GM19240 (cell line): ENCODE data around the gene CDKAL1.
"Not testable (repeated sequence)": the region's sequence is repeated elsewhere in the genome, so short reads cannot be mapped to it uniquely, and the experiment has no call there.

Source experiments
- DNase-seq: peaks from one replicate; pipeline ENCODE4 v3.0.0; 2011; ENCODE audit warnings: low spot score; ENCODE audit not compliant: insufficient read length

Gene CDKAL1

GRCh38 chr6:20830576-20830975 is 296.3 kb downstream of the CDKAL1 start:
- DNase-seq: no peak

DNA sequence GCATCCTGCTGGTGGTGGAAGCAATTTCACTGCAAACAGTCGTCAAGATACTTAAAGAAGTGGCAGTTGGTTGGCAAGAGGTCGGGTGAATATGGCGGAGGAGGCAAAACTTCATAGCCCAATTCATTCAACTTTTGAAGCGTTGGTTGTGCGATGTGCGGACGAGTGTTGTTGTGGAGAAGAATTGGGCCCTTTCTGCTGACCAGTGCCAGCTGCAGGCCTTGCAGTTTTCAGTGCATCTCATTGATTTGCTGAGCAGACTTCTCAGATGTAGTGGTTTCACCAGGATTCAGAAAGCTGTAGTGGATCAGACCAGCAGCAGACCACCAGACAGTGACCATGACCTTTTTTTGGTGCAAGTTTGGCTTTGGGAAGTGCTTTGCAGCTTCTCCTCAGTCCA is 297.0 kb downstream of the CDKAL1 start:
- not testable (repeated sequence) for DNase-seq

GRCh38 chr6:20833881-20834515 is 299.7 kb downstream of the CDKAL1 start:
- no peak for DNase-seq

DNA sequence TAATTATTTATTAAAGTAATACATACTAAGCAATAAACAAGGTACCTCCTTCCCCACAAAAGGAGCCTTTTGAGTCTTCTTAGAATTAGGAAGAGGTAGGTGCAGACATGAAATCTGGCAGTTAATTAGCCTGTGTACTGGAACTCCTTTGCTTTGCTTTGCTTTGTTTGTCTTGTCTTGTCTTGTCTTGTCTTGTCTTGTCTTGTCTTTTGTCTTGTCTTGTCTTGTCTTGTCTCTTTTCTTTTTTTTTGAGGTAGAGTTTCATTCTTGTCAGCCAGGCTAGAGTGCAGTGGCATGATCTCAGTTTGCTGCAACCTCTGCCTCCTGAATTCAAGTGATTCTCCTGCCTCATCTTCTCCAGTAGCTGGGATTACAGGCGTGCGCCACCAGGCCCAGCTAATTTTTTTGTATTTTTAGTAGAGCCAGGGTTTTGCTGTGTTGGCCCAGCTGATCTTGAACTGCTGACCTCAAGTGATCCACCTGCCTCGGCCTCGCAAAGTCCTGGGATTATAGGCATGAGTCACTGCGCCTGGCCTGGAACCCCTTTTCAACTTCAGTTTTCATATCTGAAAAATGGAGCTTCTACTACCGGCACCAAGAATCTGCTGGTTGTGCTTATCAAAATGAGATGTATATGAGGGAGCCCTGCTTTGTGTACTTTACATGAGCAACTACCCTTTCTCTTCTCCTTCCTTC is 301.2 kb downstream of the CDKAL1 start:
- no peak for DNase-seq

DNA sequence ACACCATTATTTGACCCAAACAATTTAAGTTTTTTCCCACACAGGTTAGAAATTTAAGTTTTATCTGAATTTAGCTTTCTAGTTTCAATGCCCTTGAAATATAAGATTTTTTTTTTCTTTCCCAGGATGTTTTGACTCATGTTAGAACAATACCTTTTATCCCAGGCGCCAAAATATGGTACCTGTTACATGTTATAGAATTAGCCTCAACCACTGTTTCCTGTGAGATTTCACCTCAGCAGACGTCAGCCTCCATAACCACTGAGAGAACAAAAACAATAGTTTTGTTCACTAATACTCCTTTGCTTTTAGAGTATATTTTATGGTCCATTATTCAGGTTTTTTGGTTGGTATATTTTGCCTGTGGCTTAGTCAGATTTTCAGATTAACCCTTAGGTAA is 302.9 kb downstream of the CDKAL1 start:
- DNase-seq: no peak

DNA sequence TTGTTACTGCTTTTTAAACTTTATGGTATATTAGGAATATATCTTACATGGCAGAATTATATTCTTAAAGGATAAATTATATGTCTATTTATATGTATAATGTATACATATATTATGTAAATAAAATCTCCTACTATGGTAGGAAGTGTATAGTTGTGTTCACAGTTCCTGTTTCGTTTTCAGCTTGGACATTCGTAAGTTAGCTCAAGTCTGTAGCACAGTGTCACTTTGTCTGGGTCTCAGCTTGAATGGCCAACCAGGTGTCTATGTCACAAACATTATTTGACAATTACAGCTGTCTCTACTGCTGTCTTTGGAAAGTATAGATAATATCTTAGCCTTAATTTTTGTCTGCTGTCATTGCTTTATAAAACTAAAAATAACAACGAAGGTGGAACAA is 303.9 kb downstream of the CDKAL1 start:
- no peak for DNase-seq

- DNase-seq: no peak
Observed at GRCh38 chr6:20839630-20840029, 305.4 kb downstream of the CDKAL1 start.

GRCh38 chr6:20840675-20841074 is 306.4 kb downstream of the CDKAL1 start:
- no peak for DNase-seq

DNA sequence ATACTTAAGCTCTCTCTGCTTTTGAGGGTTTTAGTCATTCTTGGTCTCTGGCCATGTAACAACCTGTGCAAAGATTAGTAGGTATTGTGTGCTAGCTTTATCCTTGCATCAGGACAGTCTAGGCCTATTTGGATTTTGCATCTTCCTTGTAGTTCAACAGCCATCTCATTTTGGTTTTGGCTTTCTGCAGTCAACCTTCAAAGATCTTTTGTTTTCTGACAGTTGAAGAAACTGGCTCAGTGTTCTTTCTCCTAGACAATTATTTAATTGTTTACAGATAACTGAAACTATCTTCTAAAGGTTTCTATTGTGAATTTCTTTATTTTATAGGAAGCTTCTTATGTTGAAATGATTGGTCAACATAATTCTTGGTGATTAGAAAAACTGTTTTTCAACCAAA is 307.5 kb downstream of the CDKAL1 start:
- DNase-seq: no peak

- DNase-seq: no peak
Observed at GRCh38 chr6:20845592-20845991, 311.3 kb downstream of the CDKAL1 start.

- DNase-seq: no peak
Observed at GRCh38 chr6:20846602-20847028, 312.4 kb downstream of the CDKAL1 start.

GRCh38 chr6:20847904-20848303 is 313.6 kb downstream of the CDKAL1 start:
- DNase-seq: no peak

GRCh38 chr6:20850686-20851416 is 316.6 kb downstream of the CDKAL1 start:
- DNase-seq: no peak

DNA sequence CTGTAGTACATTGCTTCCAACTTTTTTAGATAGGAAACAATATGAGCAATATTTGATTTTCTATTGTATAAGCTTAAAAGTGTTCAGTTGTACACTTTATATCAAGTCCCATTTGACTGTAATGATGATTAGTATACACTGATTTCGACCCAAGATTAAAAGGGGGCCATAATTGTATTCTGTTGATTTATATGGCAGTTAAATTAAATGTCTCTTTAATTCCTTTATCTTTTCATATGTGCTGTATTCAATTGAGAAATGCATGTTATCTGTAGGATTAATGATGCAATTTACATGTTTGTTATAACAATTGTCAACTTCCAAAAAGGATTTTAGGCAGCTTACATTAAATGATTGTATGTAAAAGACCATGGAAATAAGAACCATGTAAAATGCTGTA is 317.5 kb downstream of the CDKAL1 start:
- DNase-seq: no peak

DNA sequence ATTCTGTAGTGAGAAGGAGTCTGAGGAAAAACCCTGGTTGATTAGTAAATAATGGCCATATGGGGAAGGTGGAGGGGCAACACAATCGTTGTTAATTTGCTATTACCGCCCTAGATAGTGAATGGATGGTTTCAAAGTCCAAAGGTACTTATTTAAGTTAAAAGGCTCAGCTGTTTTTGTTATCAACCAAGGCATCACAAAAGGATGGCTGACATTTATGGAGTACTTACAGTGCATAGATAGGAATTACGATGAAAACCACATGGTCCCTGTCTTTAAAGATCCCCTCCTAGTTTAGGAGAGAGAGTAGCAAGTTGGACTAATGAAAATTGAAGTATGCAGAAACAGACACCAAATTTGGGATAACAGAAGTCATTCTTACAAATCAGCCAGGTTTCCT is 319.6 kb downstream of the CDKAL1 start:
- DNase-seq: no peak

- DNase-seq: no peak
Observed at GRCh38 chr6:20856681-20857288, 322.5 kb downstream of the CDKAL1 start.

- no peak for DNase-seq
Observed at GRCh38 chr6:20861481-20861880, 327.2 kb downstream of the CDKAL1 start.

- DNase-seq: no peak
Observed at GRCh38 chr6:20866036-20866435, 331.8 kb downstream of the CDKAL1 start.

- no peak for DNase-seq
Observed at GRCh38 chr6:20866935-20867703, 332.9 kb downstream of the CDKAL1 start.

GRCh38 chr6:20868397-20869096 is 334.3 kb downstream of the CDKAL1 start:
- no peak for DNase-seq

DNA sequence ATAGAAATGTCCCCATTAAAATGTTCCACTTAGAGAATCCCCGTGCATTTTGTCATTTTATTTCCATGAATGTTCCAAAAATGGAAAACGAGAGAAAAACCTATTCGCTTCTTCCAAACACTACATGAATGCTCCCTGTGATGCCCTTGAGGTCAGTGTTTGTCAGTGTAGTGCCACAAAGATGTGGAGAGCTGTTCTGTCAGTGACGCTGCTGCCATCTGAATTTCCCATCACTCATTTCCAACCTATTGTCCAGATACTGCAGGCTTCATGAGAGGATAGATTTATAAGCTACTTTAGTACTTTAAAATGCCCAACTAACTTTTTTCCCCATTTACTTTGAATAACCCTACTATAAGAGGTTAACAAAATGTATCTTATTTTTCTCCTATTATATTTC is 335.8 kb downstream of the CDKAL1 start:
- no peak for DNase-seq
